HG02642 (cell line): Measurements from ENCODE around the gene QRICH2.

Experiments
- ATAC-seq: cut with Tn5 transposase; IDR thresholded peaks from one replicate; pipeline ENCODE4 v1.9.1; 2021; ENCODE audit warnings: mild to moderate bottlenecking; ENCODE audit not compliant: unreplicated experiment, poor library complexity

Gene QRICH2

GRCh38 chr17:76279742-76280287 is 28.3 kb downstream of the QRICH2 start:
- ATAC-seq = no peak

GRCh38 chr17:76278952-76279741 is 28.9 kb downstream of the QRICH2 start:
- peak; percentile 45 for ATAC-seq

GRCh38 chr17:76278268-76278908 is 29.7 kb downstream of the QRICH2 start:
- no peak for ATAC-seq

GRCh38 chr17:76277300-76278267 is 30.5 kb downstream of the QRICH2 start:
- ATAC-seq = no peak

GRCh38 chr17:76276461-76277299 is 31.4 kb downstream of the QRICH2 start:
- ATAC-seq = no peak

GRCh38 chr17:76276069-76276431 is 32.0 kb downstream of the QRICH2 start:
- no peak for ATAC-seq

GRCh38 chr17:76275382-76276068 is 32.6 kb downstream of the QRICH2 start:
- no peak for ATAC-seq

GRCh38 chr17:76274112-76274956 is 33.7 kb downstream of the QRICH2 start:
- no peak for ATAC-seq

- no peak for ATAC-seq
Measured at GRCh38 chr17:76273445-76274111, 34.5 kb downstream of the QRICH2 start.

- peak; percentile 28 for ATAC-seq
Measured at GRCh38 chr17:76272541-76273444, 35.3 kb downstream of the QRICH2 start.

GRCh38 chr17:76271669-76272540 is 36.2 kb downstream of the QRICH2 start:
- peak; percentile 50 for ATAC-seq

- peak; percentile 7 for ATAC-seq
Measured at GRCh38 chr17:76270770-76271668, 37.1 kb downstream of the QRICH2 start.

GRCh38 chr17:76270127-76270592 is 37.9 kb downstream of the QRICH2 start:
- no peak for ATAC-seq
